T-helper 17 cell (primary cell): Measurements from ENCODE around the gene RAD51B. TPM values are rescaled to one million over a fixed set of nuclear protein-coding genes. Genes with fewer than 3 reads are reported as not detected.
"Not testable (repeated sequence)": the region's sequence is repeated elsewhere in the genome, so short reads cannot be mapped to it uniquely, and the experiment has no call there.

Source experiments
- ATAC-seq: fragments of 150-1000 bp; cut with Tn5 transposase; 2 replicates; pipeline ENCODE4 v1.10.0; 2021; ENCODE audit warnings: mild to moderate bottlenecking, moderate library complexity
- DNase-seq, 3 donors: peaks; one replicate each; pipeline versions ENCODE4 v3.0.0 to v3.0.0-alpha.2; 2020 to 2021
- H3K9me3 ChIP-seq: one replicate; pipeline ENCODE4 v1.7.0; 2013; ENCODE audit warnings: low read length, mild to moderate bottlenecking; ENCODE audit not compliant: control insufficient read depth, poor library complexity, severe bottlenecking
- H3K27ac Mint-ChIP-seq: one replicate; pipeline ENCODE4 v1.8.0; 2022; ENCODE audit warnings: mild to moderate bottlenecking, moderate library complexity, mixed read lengths
- H3K27me3 Mint-ChIP-seq: one replicate; pipeline ENCODE4 v1.8.0; 2022; ENCODE audit warnings: mixed read lengths
- H3K36me3 Mint-ChIP-seq: one replicate; pipeline ENCODE4 v1.8.0; 2022; ENCODE audit warnings: low read depth, mixed read lengths
- H3K4me1 Mint-ChIP-seq: one replicate; pipeline ENCODE4 v1.8.0; 2022; ENCODE audit warnings: mild to moderate bottlenecking, mixed read lengths
- H3K4me3 Mint-ChIP-seq: one replicate; pipeline ENCODE4 v1.8.0; 2022; ENCODE audit warnings: mild to moderate bottlenecking, moderate library complexity, mixed read lengths
- total RNA-seq, 4 donors: library from RNA in 2 of 4; stranded (reverse) in 2 of 4; gene quantifications; one replicate each; pipeline ENCODE4 v1.2.3 and lab custom pipeline; 2022 to 2026

Gene RAD51B
- total RNA-seq, 2 donors from 2014 or later = 17.0 to 20.7 TPM

DNA sequence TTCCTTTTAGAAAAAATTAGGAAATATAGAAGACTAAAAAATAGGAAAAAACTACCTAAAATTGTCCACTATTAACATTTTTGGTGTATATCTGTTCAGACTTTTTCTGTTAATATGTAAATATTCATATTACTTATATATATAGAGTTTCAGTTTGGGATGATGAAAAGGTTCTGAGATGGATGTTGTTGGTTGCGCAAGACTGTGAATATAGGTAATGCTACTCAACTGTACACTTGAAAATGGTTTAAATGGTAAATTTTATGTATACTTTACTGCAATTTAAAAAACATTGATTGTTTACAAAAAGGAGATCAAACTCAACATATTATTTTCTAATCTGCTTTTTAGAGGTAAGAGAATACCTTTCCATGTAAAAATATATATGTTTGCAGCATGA lies 200.9 kb downstream of the RAD51B start:
- Mint-ChIP-seq H3K4me1 (no peaks in the 10 kb centered on the region), H3K27me3 (no peaks in the 10 kb centered on the region), H3K36me3 (peaks cover 3% of the 10 kb centered on the region), H3K27ac (no peak overlapping the region), H3K4me3 (no peak overlapping the region)
- DNase-seq = no peak
- no peaks in the 10 kb centered on the region for H3K9me3 ChIP-seq
- no peak for ATAC-seq

- no peak overlapping the region for H3K27ac Mint-ChIP-seq
- ATAC-seq (no peak), DNase-seq (no peak)
- no peaks in the 10 kb centered on the region for H3K27me3 Mint-ChIP-seq
- peaks cover 3% of the 10 kb centered on the region for H3K36me3 Mint-ChIP-seq
- H3K4me3 Mint-ChIP-seq = no peak overlapping the region
- no peaks in the 10 kb centered on the region for H3K9me3 ChIP-seq
- H3K4me1 Mint-ChIP-seq = no peaks in the 10 kb centered on the region
Measured at GRCh38 chr14:68020999-68021663, 201.6 kb downstream of the RAD51B start.

DNA sequence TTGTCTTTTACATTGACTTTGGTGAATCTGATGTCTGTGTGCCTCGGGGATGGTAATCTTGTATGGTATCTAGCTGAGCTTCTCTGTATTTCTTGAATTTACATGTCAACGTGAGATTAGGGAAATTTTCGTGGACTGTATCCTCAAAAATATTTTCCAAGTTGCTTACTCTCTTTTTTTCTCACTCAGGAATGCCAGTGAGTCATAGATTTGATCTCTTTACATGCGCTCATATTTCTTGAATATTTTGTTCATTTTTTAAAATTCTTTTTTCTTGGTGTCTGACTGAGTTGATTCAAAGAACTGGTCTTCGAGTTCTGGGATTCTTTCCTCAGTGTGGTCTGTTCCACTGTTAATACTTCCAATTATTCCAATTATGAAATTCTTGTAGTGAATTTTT lies 207.7 kb downstream of the RAD51B start:
- no peak for ATAC-seq
- no peaks in the 10 kb centered on the region for H3K27me3 Mint-ChIP-seq
- peaks cover 5% of the 10 kb centered on the region for H3K36me3 Mint-ChIP-seq

GRCh38 chr14:68028075-68028474 lies 208.5 kb downstream of the RAD51B start:
- H3K27ac Mint-ChIP-seq = no peak overlapping the region
- ATAC-seq (no peak), DNase-seq (no peak)
- H3K36me3 Mint-ChIP-seq = peaks cover 5% of the 10 kb centered on the region
- no peaks in the 10 kb centered on the region for H3K4me1 Mint-ChIP-seq
- no peaks in the 10 kb centered on the region for H3K9me3 ChIP-seq
- H3K4me3 Mint-ChIP-seq = no peak overlapping the region
- H3K27me3 Mint-ChIP-seq = no peaks in the 10 kb centered on the region

More for the DNA sequence above, 207.7 kb downstream of the RAD51B start:
- Mint-ChIP-seq H3K27ac (no peak overlapping the region), H3K4me1 (no peaks in the 10 kb centered on the region), H3K4me3 (no peak overlapping the region)
- DNase-seq = no peak
- H3K9me3 ChIP-seq = no peaks in the 10 kb centered on the region

DNA sequence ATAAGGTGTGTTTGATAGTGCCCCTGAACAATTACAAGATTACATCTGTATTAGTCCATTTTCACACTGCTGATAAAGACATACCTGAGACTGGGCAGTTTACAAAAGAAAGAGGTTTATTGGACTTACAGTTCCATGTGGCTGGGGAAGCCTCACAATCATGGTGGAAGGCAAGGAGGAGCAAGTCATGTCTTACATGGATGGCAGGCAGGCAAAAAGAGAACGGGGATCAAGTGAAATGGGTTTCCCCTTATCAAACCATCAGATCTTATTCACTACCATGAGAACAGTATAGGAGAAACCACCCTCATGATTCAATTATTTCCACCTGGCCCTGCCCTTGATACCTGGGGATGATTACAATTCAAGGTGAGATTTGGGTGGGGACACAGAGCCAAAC lies 211.4 kb downstream of the RAD51B start:
- H3K9me3 ChIP-seq, ATAC-seq, H3K27me3 Mint-ChIP-seq, H3K4me1 Mint-ChIP-seq, H3K27ac Mint-ChIP-seq, H3K4me3 Mint-ChIP-seq, DNase-seq, H3K36me3 Mint-ChIP-seq: not testable (repeated sequence)

- H3K4me1 Mint-ChIP-seq = no peaks in the 10 kb centered on the region
- H3K27ac Mint-ChIP-seq = no peak overlapping the region
- no peak overlapping the region for H3K4me3 Mint-ChIP-seq
- ATAC-seq (no peak), DNase-seq (no peak)
- no peaks in the 10 kb centered on the region for H3K9me3 ChIP-seq
- H3K27me3 Mint-ChIP-seq = no peaks in the 10 kb centered on the region
- H3K36me3 Mint-ChIP-seq = peaks cover under 1% of the 10 kb centered on the region
Measured at GRCh38 chr14:68032154-68032553, 212.6 kb downstream of the RAD51B start.

- Mint-ChIP-seq H3K27ac (no peak overlapping the region), H3K27me3 (no peaks in the 10 kb centered on the region), H3K4me3 (no peak overlapping the region), H3K36me3 (no peaks in the 10 kb centered on the region), H3K4me1 (peaks cover 2% of the 10 kb centered on the region)
- DNase-seq (no peak), ATAC-seq (no peak)
- no peaks in the 10 kb centered on the region for H3K9me3 ChIP-seq
Measured at GRCh38 chr14:68033336-68033932, 213.9 kb downstream of the RAD51B start.

DNA sequence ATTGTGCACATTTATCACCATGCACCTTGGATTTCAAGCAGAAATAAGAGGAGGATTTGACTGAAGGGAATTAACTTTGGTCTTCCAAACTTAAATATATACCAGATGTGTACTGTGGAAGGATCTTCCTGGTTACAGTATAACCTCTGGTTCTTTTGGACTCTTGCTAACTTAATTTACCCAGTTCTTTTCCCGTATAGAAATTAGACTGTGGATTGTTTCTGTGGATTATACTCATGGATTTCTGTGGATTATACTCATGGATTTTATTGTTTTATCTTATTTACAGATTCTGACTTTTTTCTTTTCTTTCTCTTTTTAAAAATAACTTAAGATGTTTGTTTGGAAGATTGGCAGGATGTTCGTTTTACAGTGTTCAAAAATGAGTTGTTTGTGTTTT lies 215.3 kb downstream of the RAD51B start:
- no peaks in the 10 kb centered on the region for H3K9me3 ChIP-seq
- no peak for ATAC-seq
- peaks cover 4% of the 10 kb centered on the region for H3K4me1 Mint-ChIP-seq
- no peaks in the 10 kb centered on the region for H3K27me3 Mint-ChIP-seq
- DNase-seq = no peak
- no peak overlapping the region for H3K27ac Mint-ChIP-seq
- H3K36me3 Mint-ChIP-seq = no peaks in the 10 kb centered on the region
- H3K4me3 Mint-ChIP-seq = no peak overlapping the region

GRCh38 chr14:68036202-68036601 lies 216.6 kb downstream of the RAD51B start:
- Mint-ChIP-seq H3K36me3 (peaks cover 3% of the 10 kb centered on the region), H3K4me3 (no peak overlapping the region), H3K27me3 (no peaks in the 10 kb centered on the region), H3K27ac (no peak overlapping the region), H3K4me1 (peaks cover 7% of the 10 kb centered on the region)
- DNase-seq = no peak
- ATAC-seq = no peak
- no peaks in the 10 kb centered on the region for H3K9me3 ChIP-seq

- ATAC-seq (no peak), DNase-seq (no peak)
- no peaks in the 10 kb centered on the region for H3K9me3 ChIP-seq
- Mint-ChIP-seq H3K27me3 (no peaks in the 10 kb centered on the region), H3K4me3 (no peak overlapping the region), H3K4me1 (peaks cover 7% of the 10 kb centered on the region), H3K27ac (no peak overlapping the region), H3K36me3 (peaks cover 5% of the 10 kb centered on the region)
Measured at GRCh38 chr14:68039593-68039992, 220.0 kb downstream of the RAD51B start.

- H3K4me3 Mint-ChIP-seq = no peak overlapping the region
- no peaks in the 10 kb centered on the region for H3K27me3 Mint-ChIP-seq
- ATAC-seq (no peak), DNase-seq (no peak)
- peaks cover 5% of the 10 kb centered on the region for H3K36me3 Mint-ChIP-seq
- no peaks in the 10 kb centered on the region for H3K9me3 ChIP-seq
- H3K27ac Mint-ChIP-seq = peak overlapping the region; percentile 68
- H3K4me1 Mint-ChIP-seq = peaks cover 7% of the 10 kb centered on the region
Measured at GRCh38 chr14:68040633-68041369, 221.2 kb downstream of the RAD51B start.

DNA sequence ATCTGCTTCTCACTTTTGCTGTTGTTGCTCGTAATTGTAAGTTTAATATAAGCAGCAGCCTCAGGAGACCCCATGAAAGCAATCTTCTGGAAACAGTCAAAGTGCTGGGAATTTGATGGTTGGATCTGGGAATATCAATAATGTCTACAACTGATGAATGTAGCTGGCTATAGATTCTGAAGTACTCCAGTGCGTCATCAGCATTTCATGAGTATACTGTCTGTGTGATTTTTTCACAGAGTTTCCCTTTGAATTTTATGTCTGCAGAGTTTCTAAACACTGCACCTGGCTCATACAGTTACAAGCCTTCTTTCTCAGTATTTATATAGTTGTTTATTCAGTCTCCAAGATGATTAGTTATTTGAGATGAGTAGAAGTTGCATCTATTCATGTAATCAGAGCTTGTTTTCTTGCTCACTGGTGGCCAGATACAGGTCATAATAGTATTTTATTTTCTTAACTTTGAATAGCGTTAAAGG lies 222.3 kb downstream of the RAD51B start:
- Mint-ChIP-seq H3K4me3 (no peak overlapping the region), H3K27me3 (no peaks in the 10 kb centered on the region)

DNA sequence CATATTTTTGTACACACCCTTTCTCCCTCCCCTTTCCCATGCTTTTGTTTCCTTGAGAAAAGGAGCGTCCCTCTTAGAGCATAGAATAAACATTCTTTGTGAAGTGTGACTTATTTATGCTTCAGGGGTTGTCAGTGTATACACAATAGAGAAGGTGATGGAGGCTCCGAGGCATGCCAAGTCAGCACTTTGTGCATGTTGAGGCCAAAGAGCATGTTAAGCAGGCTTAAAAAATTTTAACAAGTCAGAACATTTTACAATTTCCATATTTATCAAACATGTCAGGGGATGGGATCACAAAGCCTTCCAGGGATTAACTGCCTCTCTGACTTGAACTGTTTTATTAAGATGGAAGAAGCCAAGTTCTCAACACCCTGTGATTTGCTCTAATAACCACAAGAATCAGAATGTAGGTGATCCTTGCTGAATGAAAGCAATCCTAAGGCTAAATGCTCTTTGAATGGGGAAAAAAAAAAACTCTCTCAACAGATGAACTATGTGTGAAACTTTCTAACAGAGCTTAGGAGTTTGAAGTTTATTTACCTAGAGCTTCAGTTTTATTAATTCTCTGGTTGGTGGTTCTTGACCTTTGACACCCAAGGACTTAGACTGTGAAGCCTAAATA lies 223.1 kb downstream of the RAD51B start:
- peaks cover 5% of the 10 kb centered on the region for H3K4me1 Mint-ChIP-seq
- ATAC-seq (no peak), DNase-seq (no peak)
- no peaks in the 10 kb centered on the region for H3K27me3 Mint-ChIP-seq
- H3K36me3 Mint-ChIP-seq = peaks cover 5% of the 10 kb centered on the region
- H3K27ac Mint-ChIP-seq = no peak overlapping the region
- H3K9me3 ChIP-seq = no peaks in the 10 kb centered on the region
- H3K4me3 Mint-ChIP-seq = no peak overlapping the region

More for the DNA sequence above, 222.3 kb downstream of the RAD51B start:
- no peak overlapping the region for H3K27ac Mint-ChIP-seq
- no peak for DNase-seq
- no peak for ATAC-seq
- peaks cover 7% of the 10 kb centered on the region for H3K4me1 Mint-ChIP-seq
- peaks cover 5% of the 10 kb centered on the region for H3K36me3 Mint-ChIP-seq
- no peaks in the 10 kb centered on the region for H3K9me3 ChIP-seq
